Measurements from ENCODE around the gene PRDM16. TPM values are rescaled to one million over a fixed set of nuclear protein-coding genes. Genes with fewer than 3 reads are reported as not detected.

The PRDM16 gene
- total and polyA plus RNA-seq, 2 of the 13 experiments (the other 11 are each of a cell fraction or from before 2014, with no cell fraction given) = 0.15 to 0.81 TPM

DNA sequence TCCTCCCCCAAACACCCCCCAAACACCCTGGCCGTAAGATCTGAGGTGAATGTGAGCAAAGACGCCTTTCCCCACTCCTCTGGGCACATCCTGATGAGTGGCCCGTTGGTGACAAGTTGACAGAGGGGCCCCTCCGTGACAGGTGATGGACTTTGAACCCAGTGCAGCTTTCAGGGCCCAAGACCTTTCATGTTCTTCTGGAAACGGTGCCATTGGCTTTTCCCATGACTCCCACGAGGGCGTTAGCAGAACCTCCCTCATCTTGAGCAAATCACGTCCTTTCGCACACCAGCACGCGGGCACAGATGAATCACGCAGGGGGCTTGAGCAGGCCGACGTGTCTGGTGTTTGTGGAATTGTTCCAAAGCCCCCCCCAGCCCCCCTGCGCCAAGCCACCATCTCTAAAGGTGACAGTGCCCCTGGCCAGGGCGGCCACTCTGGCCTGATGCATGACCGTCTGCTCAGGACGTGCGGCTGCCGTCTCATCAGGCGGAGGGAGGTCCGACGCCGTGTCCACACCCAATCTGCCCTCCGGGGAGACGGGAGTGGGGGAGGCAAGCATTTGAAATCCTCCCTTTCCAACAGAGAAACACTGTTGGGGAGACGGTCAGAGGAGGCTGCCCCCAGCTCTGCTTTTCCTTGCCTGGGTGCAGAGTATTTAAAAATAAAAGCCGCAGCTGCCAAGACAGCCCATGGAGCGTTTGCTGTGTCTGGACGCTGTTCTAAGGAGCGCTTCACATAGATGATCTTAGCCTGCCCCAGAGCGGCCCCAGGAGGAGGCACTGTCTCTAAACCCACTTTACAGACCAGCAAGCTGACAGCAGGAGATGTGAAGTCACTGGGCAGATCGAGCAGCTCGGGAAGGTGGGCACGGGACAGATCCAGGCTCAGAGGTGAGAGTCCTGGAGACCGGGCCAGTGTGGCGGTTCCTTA, 287.2 kb downstream of the PRDM16 start (continued):
- TF ChIP-seq ELF4 (CRISPR knock-in tag; IDR thresholded peaks at IDR 0.05; ENCODE audit: borderline replicate concordance) (no peak), ZNF446 (CRISPR knock-in tag; IDR thresholded peaks at IDR 0.05) (no peak), KMT2B (CRISPR knock-in tag; IDR thresholded peaks at IDR 0.05) (no peak), ZFX (CRISPR knock-in tag; IDR thresholded peaks at IDR 0.05; ENCODE audit: low read depth) (peak; percentile 19), SCMH1 (CRISPR knock-in tag; IDR thresholded peaks at IDR 0.05; ENCODE audit: borderline replicate concordance) (no peak), RFX1 (IDR thresholded peaks at IDR 0.05) (no peak), ZNF101 (CRISPR knock-in tag; IDR thresholded peaks at IDR 0.05; ENCODE audit: borderline replicate concordance, low read depth) (no peak), ZNF432 (CRISPR knock-in tag; IDR thresholded peaks at IDR 0.05; ENCODE audit: borderline replicate concordance) (no peak), ZBTB20 (CRISPR knock-in tag; IDR thresholded peaks at IDR 0.05; ENCODE audit: borderline replicate concordance, low read depth) (no peak), HNRNPUL1 (IDR thresholded peaks at IDR 0.05; ENCODE audit: low read depth, low read length) (no peak), ZNF567 (CRISPR knock-in tag; IDR thresholded peaks at IDR 0.05; ENCODE audit: borderline replicate concordance) (no peak; the same call in 1 of the 2 replicates), ZFP1 (CRISPR knock-in tag; IDR thresholded peaks at IDR 0.05) (no peak)
- TF ChIP-seq, protein P1, sequence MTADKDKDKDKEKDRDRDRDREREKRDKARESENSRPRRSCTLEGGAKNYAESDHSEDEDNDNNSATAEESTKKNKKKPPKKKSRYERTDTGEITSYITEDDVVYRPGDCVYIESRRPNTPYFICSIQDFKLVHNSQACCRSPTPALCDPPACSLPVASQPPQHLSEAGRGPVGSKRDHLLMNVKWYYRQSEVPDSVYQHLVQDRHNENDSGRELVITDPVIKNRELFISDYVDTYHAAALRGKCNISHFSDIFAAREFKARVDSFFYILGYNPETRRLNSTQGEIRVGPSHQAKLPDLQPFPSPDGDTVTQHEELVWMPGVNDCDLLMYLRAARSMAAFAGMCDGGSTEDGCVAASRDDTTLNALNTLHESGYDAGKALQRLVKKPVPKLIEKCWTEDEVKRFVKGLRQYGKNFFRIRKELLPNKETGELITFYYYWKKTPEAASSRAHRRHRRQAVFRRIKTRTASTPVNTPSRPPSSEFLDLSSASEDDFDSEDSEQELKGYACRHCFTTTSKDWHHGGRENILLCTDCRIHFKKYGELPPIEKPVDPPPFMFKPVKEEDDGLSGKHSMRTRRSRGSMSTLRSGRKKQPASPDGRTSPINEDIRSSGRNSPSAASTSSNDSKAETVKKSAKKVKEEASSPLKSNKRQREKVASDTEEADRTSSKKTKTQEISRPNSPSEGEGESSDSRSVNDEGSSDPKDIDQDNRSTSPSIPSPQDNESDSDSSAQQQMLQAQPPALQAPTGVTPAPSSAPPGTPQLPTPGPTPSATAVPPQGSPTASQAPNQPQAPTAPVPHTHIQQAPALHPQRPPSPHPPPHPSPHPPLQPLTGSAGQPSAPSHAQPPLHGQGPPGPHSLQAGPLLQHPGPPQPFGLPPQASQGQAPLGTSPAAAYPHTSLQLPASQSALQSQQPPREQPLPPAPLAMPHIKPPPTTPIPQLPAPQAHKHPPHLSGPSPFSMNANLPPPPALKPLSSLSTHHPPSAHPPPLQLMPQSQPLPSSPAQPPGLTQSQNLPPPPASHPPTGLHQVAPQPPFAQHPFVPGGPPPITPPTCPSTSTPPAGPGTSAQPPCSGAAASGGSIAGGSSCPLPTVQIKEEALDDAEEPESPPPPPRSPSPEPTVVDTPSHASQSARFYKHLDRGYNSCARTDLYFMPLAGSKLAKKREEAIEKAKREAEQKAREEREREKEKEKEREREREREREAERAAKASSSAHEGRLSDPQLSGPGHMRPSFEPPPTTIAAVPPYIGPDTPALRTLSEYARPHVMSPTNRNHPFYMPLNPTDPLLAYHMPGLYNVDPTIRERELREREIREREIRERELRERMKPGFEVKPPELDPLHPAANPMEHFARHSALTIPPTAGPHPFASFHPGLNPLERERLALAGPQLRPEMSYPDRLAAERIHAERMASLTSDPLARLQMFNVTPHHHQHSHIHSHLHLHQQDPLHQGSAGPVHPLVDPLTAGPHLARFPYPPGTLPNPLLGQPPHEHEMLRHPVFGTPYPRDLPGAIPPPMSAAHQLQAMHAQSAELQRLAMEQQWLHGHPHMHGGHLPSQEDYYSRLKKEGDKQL (CRISPR knock-in tag; IDR thresholded peaks at IDR 0.05; ENCODE audit: low read depth) = no peak
- TF ChIP-seq, protein P2, sequence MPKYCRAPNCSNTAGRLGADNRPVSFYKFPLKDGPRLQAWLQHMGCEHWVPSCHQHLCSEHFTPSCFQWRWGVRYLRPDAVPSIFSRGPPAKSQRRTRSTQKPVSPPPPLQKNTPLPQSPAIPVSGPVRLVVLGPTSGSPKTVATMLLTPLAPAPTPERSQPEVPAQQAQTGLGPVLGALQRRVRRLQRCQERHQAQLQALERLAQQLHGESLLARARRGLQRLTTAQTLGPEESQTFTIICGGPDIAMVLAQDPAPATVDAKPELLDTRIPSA (CRISPR knock-in tag; IDR thresholded peaks at IDR 0.05; ENCODE audit: borderline replicate concordance) = no peak
- TF ChIP-seq, protein P3, sequence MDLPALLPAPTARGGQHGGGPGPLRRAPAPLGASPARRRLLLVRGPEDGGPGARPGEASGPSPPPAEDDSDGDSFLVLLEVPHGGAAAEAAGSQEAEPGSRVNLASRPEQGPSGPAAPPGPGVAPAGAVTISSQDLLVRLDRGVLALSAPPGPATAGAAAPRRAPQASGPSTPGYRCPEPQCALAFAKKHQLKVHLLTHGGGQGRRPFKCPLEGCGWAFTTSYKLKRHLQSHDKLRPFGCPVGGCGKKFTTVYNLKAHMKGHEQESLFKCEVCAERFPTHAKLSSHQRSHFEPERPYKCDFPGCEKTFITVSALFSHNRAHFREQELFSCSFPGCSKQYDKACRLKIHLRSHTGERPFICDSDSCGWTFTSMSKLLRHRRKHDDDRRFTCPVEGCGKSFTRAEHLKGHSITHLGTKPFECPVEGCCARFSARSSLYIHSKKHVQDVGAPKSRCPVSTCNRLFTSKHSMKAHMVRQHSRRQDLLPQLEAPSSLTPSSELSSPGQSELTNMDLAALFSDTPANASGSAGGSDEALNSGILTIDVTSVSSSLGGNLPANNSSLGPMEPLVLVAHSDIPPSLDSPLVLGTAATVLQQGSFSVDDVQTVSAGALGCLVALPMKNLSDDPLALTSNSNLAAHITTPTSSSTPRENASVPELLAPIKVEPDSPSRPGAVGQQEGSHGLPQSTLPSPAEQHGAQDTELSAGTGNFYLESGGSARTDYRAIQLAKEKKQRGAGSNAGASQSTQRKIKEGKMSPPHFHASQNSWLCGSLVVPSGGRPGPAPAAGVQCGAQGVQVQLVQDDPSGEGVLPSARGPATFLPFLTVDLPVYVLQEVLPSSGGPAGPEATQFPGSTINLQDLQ (CRISPR knock-in tag; IDR thresholded peaks at IDR 0.05) = no peak
- TF ChIP-seq, protein P4, sequence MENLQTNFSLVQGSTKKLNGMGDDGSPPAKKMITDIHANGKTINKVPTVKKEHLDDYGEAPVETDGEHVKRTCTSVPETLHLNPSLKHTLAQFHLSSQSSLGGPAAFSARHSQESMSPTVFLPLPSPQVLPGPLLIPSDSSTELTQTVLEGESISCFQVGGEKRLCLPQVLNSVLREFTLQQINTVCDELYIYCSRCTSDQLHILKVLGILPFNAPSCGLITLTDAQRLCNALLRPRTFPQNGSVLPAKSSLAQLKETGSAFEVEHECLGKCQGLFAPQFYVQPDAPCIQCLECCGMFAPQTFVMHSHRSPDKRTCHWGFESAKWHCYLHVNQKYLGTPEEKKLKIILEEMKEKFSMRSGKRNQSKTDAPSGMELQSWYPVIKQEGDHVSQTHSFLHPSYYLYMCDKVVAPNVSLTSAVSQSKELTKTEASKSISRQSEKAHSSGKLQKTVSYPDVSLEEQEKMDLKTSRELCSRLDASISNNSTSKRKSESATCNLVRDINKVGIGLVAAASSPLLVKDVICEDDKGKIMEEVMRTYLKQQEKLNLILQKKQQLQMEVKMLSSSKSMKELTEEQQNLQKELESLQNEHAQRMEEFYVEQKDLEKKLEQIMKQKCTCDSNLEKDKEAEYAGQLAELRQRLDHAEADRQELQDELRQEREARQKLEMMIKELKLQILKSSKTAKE (CRISPR knock-in tag; IDR thresholded peaks at IDR 0.05; ENCODE audit: borderline replicate concordance) = no peak
- TF ChIP-seq, protein P5, sequence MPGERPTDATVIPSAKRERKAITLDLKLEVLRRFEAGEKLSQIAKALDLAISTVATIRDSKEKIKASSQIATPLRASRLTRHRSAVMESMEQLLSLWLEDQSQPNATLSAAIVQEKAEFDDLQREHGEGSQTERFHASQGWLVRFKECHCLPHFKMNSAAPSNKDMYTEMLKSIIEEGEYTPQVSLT (CRISPR knock-in tag; IDR thresholded peaks at IDR 0.05; ENCODE audit: borderline replicate concordance, low read depth) = no peak
